Measurements from ENCODE around the gene SHROOM2.

GRCh38 chrX:9775930-9776329 lies 10.3 kb upstream of the SHROOM2 start:
- no peak for TF ChIP-seq CTCF (IDR thresholded peaks at IDR 0.05 in 2 of 3, conservative IDR thresholded peaks at IDR 0.05 in 1 of 3; ENCODE audit: insufficient read depth in 2 of 3, low read depth in 1 of 3, low read length in 3 of 3)
- no peak for TF ChIP-seq SIN3A (IDR thresholded peaks at IDR 0.05; ENCODE audit: borderline replicate concordance in 2 of 2, control insufficient read depth in 1 of 2, low read depth in 2 of 2, low read length in 2 of 2)
- TF ChIP-seq UBTF (IDR thresholded peaks at IDR 0.05; ENCODE audit: borderline replicate concordance in 1 of 2, low read depth in 2 of 2, low read length in 2 of 2) = no peak
- no peak for TF ChIP-seq USF1 (CRISPR knock-in tag; IDR thresholded peaks at IDR 0.05)
- TF ChIP-seq POLR2A (conservative IDR thresholded peaks at IDR 0.05) = no peak
- TF ChIP-seq NFXL1 (CRISPR knock-in tag; IDR thresholded peaks at IDR 0.05) = no peak
- TF ChIP-seq TOE1 (IDR thresholded peaks at IDR 0.05; ENCODE audit: borderline replicate concordance) = no peak
- TF ChIP-seq TOE1 (CRISPR knock-in tag; IDR thresholded peaks at IDR 0.05; ENCODE audit: borderline replicate concordance, low read depth) = no peak
- TF ChIP-seq EZH2 (IDR thresholded peaks at IDR 0.05; ENCODE audit: borderline replicate concordance, low read depth, low read length) = no peak
- TF ChIP-seq PTBP1 (IDR thresholded peaks at IDR 0.05; ENCODE audit: low read depth, low read length) = no peak
- TF ChIP-seq POLR2H (tag; IDR thresholded peaks at IDR 0.05; ENCODE audit: low read depth) = no peak
